Activated CD4-positive, alpha-beta T cell treated with anti-CD3 and anti-CD28 coated beads, Interleukin-2, amount 10 ng/mL, durations not matched to agents 24 days and 14 days (primary cell): ENCODE measurements around the gene CDH4. TPM values are rescaled to one million over a fixed set of nuclear protein-coding genes. Genes with fewer than 3 reads are reported as not detected.
"Not testable (repeated sequence)": the region's sequence is repeated elsewhere in the genome, so short reads cannot be mapped to it uniquely, and the experiment has no call there.

Experiments used
- DNase-seq: peaks from one replicate; pipeline ENCODE4 v3.0.0; 2022
- H3K27ac Mint-ChIP-seq: one replicate; pipeline ENCODE4 v1.8.0; 2022; ENCODE audit warnings: mild to moderate bottlenecking, mixed read lengths
- H3K27me3 Mint-ChIP-seq: one replicate; pipeline ENCODE4 v1.8.0; 2022; ENCODE audit warnings: mixed read lengths
- H3K36me3 Mint-ChIP-seq: one replicate; pipeline ENCODE4 v1.8.0; 2022; ENCODE audit warnings: low read depth, mild to moderate bottlenecking, mixed read lengths
- H3K4me1 Mint-ChIP-seq: one replicate; pipeline ENCODE4 v1.8.0; 2021; ENCODE audit warnings: mixed read lengths
- H3K4me3 Mint-ChIP-seq: one replicate; pipeline ENCODE4 v1.8.0; 2022; ENCODE audit warnings: mild to moderate bottlenecking, moderate library complexity, mixed read lengths
- H3K9me3 Mint-ChIP-seq: one replicate; pipeline ENCODE4 v1.8.0; 2021; ENCODE audit warnings: mixed read lengths
- intact Hi-C: fragments of 100-400 bp; cut with micrococcal nuclease; formaldehyde crosslinking; loops from one replicate; pipeline ENCODE4 v1.15.1; 2023
- total RNA-seq: library from RNA; stranded (reverse); gene quantifications from 2 replicates; pipeline ENCODE4 v1.2.3, GENCODE V29; 2022

The CDH4 gene
- total RNA-seq, 1 donor from 2014 or later, result not detected

- no peak for DNase-seq
- Mint-ChIP-seq H3K27me3 (no peaks in the 10 kb centered on the region), H3K36me3 (no peaks in the 10 kb centered on the region)
These were observed 684.7 kb downstream of the CDH4 start for GRCh38 chr20:61936701-61937131.

GRCh38 chr20:61937146-61937962 is 685.3 kb downstream of the CDH4 start:
- H3K27ac Mint-ChIP-seq, result no peak overlapping the region
- intact Hi-C loops, result no loop called here
- H3K27me3 Mint-ChIP-seq, result no peaks in the 10 kb centered on the region
- no peak overlapping the region for H3K4me3 Mint-ChIP-seq
- no peaks in the 10 kb centered on the region for H3K4me1 Mint-ChIP-seq
- no peak for DNase-seq
- H3K36me3 Mint-ChIP-seq, result no peaks in the 10 kb centered on the region
- H3K9me3 Mint-ChIP-seq, result no peaks in the 10 kb centered on the region

More at GRCh38 chr20:61936701-61937131, 684.7 kb downstream of the CDH4 start:
- H3K4me1 Mint-ChIP-seq, result no peaks in the 10 kb centered on the region
- no peaks in the 10 kb centered on the region for H3K9me3 Mint-ChIP-seq
- H3K4me3 Mint-ChIP-seq, result no peak overlapping the region
- no peak overlapping the region for H3K27ac Mint-ChIP-seq
- intact Hi-C loops, result no loop called here

GRCh38 chr20:61937963-61938838 is 686.1 kb downstream of the CDH4 start:
- Mint-ChIP-seq H3K4me1 (no peaks in the 10 kb centered on the region), H3K27ac (no peak overlapping the region), H3K36me3 (no peaks in the 10 kb centered on the region), H3K4me3 (no peak overlapping the region), H3K9me3 (no peaks in the 10 kb centered on the region), H3K27me3 (no peaks in the 10 kb centered on the region)
- intact Hi-C loops, result no loop called here
- DNase-seq, result no peak

- no peak overlapping the region for H3K27ac Mint-ChIP-seq
- H3K27me3 Mint-ChIP-seq, result no peaks in the 10 kb centered on the region
- no peak overlapping the region for H3K4me3 Mint-ChIP-seq
- no peaks in the 10 kb centered on the region for H3K4me1 Mint-ChIP-seq
- no peaks in the 10 kb centered on the region for H3K36me3 Mint-ChIP-seq
- DNase-seq, result no peak
- H3K9me3 Mint-ChIP-seq, result no peaks in the 10 kb centered on the region
- intact Hi-C loops, result no loop called here
These were observed 687.0 kb downstream of the CDH4 start for GRCh38 chr20:61938839-61939690.

GRCh38 chr20:61939691-61940360 is 687.8 kb downstream of the CDH4 start:
- no peaks in the 10 kb centered on the region for H3K27me3 Mint-ChIP-seq
- DNase-seq, result no peak
- no peaks in the 10 kb centered on the region for H3K4me1 Mint-ChIP-seq
- intact Hi-C loops, result no loop called here
- no peaks in the 10 kb centered on the region for H3K9me3 Mint-ChIP-seq
- no peak overlapping the region for H3K27ac Mint-ChIP-seq
- no peaks in the 10 kb centered on the region for H3K36me3 Mint-ChIP-seq
- H3K4me3 Mint-ChIP-seq, result no peak overlapping the region

- H3K9me3 Mint-ChIP-seq, result no peaks in the 10 kb centered on the region
- H3K36me3 Mint-ChIP-seq, result no peaks in the 10 kb centered on the region
- H3K27me3 Mint-ChIP-seq, result no peaks in the 10 kb centered on the region
- no peak overlapping the region for H3K27ac Mint-ChIP-seq
- intact Hi-C loops, result no loop called here
- no peaks in the 10 kb centered on the region for H3K4me1 Mint-ChIP-seq
- H3K4me3 Mint-ChIP-seq, result no peak overlapping the region
- DNase-seq, result no peak
These were observed 688.4 kb downstream of the CDH4 start for GRCh38 chr20:61940491-61940890.

GRCh38 chr20:61940976-61941720 is 689.1 kb downstream of the CDH4 start:
- Mint-ChIP-seq H3K36me3 (no peaks in the 10 kb centered on the region), H3K4me3 (no peak overlapping the region), H3K9me3 (no peaks in the 10 kb centered on the region), H3K27ac (no peak overlapping the region), H3K4me1 (no peaks in the 10 kb centered on the region), H3K27me3 (no peaks in the 10 kb centered on the region)
- no peak for DNase-seq
- intact Hi-C loops, result no loop called here

- Mint-ChIP-seq H3K4me1 (no peaks in the 10 kb centered on the region), H3K27me3 (no peaks in the 10 kb centered on the region), H3K27ac (no peak overlapping the region), H3K4me3 (no peak overlapping the region), H3K9me3 (no peaks in the 10 kb centered on the region), H3K36me3 (no peaks in the 10 kb centered on the region)
- intact Hi-C loops, result no loop called here
- no peak for DNase-seq
These were observed 689.8 kb downstream of the CDH4 start for GRCh38 chr20:61941721-61942405.

GRCh38 chr20:61942526-61942925 is 690.5 kb downstream of the CDH4 start:
- no peak overlapping the region for H3K27ac Mint-ChIP-seq
- H3K9me3 Mint-ChIP-seq, result no peaks in the 10 kb centered on the region
- no peak for DNase-seq
- H3K36me3 Mint-ChIP-seq, result no peaks in the 10 kb centered on the region
- intact Hi-C loops, result no loop called here
- H3K4me3 Mint-ChIP-seq, result no peak overlapping the region
- H3K27me3 Mint-ChIP-seq, result no peaks in the 10 kb centered on the region
- no peaks in the 10 kb centered on the region for H3K4me1 Mint-ChIP-seq

GRCh38 chr20:61944967-61945366 is 692.9 kb downstream of the CDH4 start:
- H3K36me3 Mint-ChIP-seq, H3K27me3 Mint-ChIP-seq, H3K4me3 Mint-ChIP-seq, H3K4me1 Mint-ChIP-seq, intact Hi-C loops, H3K9me3 Mint-ChIP-seq, DNase-seq, H3K27ac Mint-ChIP-seq: not testable (repeated sequence)

- H3K4me1 Mint-ChIP-seq, H3K36me3 Mint-ChIP-seq, DNase-seq, H3K9me3 Mint-ChIP-seq, H3K4me3 Mint-ChIP-seq, intact Hi-C loops, H3K27ac Mint-ChIP-seq, H3K27me3 Mint-ChIP-seq: not testable (repeated sequence)
These were observed 693.4 kb downstream of the CDH4 start for GRCh38 chr20:61945495-61945894.

- H3K27ac Mint-ChIP-seq, H3K4me3 Mint-ChIP-seq, H3K4me1 Mint-ChIP-seq, H3K36me3 Mint-ChIP-seq, intact Hi-C loops, H3K27me3 Mint-ChIP-seq, H3K9me3 Mint-ChIP-seq, DNase-seq: not testable (repeated sequence)
These were observed 696.0 kb downstream of the CDH4 start for GRCh38 chr20:61948056-61948455.
